ENCODE data around the gene DRC3.

DRC3 gene

DNA sequence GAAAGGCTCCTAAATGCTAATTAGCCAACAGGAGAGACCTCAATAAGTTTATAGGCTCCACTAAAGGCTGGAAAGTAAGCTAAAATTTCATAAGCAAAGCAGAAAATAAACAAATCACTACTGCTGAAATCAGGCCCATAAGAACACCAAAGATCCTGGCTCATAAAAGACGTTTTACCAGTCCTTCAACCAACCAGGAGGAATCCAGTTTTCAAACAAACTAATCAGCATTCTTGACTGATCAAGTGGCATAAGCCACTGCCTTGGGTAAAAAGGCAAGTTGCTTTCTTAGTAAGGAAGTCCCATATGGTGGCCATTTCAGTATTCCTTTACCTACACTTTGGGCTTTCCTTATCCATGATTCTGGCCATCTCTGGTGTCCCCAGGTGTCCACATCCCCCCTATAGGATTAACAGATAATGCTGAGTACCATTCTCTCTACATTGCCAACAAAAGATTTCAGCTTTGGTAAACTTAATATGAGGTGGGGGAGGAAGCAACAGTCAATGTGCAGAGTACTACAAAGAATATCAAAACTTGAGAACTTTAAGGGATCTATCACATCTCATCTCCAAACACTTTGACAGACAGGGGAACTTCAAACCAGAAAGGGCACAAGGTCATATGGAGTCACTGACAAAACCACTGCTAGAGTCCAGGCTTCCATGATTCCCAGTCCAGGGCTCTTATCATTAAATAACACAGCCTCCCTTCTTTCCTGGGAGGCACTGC, 1.8 kb upstream of the DRC3 start:
- DNase-seq: no peak

DNA sequence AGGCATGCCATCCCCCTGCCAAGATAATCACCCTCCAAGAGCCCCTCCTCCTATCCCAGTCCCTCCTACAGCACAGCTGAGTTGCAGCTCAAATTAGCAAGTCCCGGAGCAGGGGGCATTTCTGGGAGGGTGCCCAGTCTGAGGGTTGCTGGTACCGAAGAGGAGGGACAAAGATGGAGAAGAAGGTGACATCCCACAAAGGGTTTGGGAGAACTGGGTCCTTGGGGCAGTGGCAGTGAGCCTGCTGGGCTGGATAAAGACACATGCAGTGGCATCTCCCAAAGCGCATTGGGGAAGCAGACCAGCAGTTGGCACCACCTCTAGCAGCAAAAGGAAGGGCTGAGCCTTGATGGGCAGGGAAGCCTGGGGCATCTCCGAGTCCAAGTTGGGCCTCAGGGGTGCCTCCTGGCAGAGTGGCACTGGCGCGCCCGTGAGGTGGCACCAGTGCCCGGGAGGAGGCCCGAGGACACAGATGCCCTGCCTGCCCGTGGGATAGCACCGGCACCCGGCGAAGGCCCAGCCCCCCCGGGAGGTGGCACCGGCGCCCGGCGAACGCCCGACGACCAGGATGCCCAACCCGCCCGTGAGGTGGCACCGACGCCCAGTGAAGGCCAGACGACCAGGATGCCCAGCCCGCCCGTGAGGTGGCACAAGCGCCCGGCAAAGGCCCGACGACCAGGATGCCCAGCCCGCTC, 1.1 kb upstream of the DRC3 start:
- no peak for DNase-seq

DNA sequence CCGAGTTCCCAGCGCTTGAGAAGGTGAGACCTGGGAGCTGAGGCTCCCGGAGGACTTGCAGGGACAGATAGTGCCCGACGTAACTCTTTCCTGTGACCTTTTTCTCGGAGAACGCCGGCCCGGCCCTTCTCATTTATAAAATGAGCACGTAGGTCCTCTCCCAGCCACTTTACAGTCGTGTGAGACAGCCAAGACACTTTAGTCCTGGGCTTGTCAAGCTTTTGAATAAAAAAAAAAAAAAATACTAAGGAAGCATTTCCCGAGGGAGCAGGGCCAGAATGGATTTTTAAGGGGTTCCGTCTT, 241 bp downstream of the DRC3 start:
- DNase-seq: no peak

DNA sequence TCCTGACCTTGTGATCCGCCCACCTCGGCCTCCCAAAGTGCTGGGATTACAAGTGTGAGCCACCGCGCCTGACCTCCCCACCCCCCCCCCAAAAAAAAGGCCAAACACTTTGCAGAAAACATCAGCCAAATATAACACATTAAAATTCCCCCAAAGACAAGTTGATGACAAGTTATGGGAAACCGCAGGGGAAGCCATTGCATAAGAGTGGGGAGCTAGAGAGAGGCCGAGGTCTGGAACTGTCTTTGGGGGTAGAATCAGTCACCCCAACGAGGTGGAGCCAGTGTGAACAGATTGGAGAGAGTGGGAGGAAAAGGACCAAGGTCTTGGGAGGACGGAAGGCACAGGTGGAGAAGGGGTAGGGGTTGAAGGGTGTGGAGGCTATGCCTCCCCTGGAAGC, 2.8 kb downstream of the DRC3 start:
- no peak for DNase-seq

DNA sequence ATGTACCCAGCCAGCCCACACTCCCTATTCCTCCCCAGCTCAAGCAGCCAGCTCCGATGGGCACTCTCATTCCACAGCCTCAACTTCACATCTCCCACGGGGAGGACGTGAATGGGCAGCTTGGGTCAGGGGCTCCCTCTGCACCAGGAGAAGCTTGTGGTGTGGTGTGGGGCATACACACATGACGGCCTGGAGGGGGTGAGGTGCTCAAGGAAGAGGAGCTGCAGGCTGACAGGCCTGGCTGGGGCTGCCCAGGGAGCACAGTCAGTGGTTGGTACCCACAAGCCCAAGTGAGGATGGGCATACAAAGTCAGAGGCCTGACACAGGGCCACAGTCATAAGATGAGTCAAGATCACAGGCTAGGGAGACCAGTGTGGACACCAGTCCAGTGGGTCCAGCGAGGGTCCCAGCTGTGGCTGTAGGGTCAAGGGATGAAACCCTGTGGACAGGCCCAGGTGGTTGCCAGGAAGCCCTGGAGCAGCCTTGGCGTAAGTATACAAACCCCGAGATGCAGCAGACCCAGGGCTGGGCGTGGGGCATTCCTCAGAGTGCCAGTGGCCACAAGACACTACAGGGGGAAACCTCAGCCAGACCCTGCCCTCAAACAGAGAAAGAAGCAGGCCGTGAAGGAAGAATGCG, 4.4 kb downstream of the DRC3 start:
- no peak for DNase-seq

DNA sequence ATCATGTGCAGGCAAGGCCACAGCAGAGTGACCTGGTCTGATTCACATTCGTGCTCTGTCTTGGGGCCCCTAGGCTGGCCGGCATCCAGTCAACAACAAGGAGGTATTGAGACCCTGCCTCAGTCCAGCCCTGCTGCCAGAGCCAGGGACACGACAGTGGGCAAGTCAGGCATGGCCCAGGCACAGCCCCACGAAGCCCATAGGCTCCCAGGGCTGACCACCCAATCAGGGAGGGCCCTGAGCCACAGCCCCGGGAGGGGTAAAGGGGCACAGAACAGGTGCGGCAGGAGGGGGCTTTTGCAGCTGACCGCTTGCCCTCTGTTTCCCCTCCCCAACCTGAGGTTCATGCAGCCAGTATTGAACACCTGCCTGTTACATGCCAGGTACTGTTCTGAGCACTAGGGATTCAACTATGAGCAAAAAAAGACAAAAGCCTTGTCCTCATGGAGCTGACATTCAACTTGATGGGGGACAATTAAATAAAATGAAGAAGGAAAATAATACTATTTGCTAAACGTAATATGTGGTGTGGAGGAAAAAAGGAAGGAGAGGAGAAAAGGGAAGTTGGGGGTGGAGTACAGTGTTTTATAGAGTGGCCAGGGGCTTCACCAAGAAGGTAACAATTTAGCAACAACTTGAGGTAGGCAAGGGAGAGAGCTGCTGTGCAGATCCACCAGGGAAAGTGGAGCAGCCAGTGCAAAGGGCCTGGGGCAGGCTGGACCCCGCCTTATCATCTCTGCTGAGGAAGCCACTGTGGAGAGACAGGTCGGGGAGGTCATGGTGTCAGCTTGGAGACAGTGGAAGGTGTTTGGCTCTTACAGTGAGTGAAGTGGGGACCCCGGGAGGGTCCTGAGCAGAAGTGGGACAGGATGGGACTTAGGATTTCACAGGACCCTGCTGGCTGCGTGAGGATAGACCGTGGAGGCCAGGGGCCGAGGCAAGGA, 6.1 kb downstream of the DRC3 start:
- no peak for DNase-seq

DNA sequence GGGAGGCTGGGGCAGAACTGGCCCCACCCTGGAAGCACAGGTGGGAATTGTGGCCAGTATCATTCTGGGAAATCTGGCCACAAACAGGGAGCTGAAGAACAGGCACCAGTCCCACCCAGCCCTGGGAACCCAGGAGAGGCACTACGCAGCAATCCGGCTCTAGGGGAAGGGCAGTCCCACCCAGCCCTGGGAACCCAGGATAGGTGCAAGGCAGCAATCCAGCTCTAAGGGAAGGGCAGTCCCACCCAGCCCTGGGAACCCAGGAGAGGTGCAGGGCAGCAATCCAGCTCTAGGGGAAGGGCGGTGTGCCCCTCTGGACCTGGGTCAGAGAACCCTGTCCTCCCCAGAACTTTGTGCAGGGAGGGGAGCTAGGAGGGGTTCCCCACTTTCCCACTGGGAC, 7.1 kb downstream of the DRC3 start:
- no peak for DNase-seq

DNA sequence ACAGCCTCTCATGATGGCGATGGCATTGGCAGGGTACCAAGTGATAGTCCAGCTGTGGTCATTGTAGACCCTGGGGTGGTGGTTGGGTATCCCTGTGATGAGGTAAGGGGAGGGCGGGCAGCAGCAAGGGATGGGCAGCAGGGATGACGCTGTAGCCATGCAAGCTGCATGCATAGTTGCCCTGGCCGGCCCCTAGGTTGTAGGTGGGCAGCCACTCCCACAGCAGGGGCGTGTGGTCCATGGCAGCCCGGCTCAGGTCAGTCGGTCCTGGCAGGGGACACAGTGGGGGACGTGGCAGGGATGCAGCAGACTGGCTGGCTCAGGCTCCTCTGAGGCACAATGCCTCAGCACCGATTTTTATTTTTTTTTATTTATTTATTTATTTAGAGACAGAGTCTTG, 8.7 kb downstream of the DRC3 start:
- no peak for DNase-seq

DNA sequence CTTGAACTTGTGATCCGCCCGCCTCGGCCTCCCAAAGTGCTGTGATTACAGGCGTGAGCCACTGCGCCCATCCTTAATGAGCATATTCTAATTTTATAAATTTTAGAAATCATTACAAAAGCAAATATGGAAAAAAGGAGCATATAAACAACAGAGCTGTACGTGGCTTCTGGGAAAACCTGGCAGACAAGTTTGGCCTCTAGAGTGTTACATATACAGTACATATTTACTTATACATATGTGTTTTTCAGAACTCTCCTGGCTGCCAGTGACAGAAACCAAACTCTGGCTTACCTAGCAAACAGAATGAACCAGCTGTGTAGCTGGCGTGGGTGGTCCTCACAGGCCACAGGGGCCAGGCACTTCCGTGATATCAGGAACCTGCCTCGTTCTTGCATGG, 10.1 kb downstream of the DRC3 start:
- no peak for DNase-seq

DNA sequence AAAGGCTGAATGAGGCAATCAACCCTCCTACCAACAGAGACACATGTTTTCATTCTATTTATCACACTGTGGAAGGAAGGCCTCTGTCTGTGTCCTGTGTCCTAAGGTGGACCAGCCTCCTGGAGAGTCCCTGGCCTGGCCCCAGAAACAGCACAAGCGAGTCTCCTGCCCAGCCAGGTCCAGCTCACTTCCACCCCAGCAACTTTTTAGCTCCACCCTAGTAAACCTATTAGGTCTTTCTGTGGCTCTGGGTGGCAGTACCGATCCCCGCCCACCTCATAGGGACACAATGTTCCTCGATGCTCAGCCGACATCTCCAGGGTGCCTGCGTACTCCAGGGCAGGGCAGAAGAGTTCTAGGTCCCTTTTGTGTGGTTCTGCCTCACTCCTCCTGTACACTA, 10.7 kb downstream of the DRC3 start:
- no peak for DNase-seq

DNA sequence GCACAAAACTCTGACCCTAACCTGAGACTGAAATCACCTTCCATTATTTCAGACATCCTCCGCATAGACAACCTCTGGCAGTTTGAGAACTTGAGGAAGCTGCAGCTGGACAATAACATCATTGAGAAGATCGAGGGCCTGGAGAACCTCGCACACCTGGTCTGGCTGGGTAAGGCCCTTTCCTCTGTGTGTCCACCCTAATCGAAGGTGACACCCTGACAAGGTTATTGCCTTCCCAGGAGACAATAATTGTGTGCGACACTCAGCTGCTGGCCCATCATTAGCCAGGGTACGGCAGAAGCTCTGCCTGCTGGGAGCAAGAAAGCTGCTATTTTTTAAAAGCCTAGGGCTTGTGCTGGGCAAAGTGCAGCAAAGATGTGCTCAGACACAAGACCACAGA, 11.1 kb downstream of the DRC3 start:
- DNase-seq: no peak

DNA sequence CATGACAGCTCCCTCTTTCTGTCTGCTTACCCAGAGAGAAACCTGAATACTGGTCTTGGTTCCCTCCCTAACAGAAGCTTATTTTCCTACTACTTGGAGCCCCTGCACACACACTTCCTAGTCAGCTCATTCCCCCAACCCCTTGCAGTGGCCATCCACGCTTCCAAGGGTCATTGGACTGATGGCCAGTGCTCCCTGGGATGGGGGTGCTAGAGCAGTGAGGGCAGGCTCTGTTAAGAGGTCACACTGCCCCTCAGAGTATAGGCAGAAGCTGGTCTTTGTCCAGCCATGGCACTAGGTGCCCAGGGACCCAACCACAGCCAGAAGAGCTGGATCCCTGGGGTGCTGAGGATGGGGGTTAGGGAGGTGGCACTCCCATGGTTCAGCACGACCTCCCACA, 12.5 kb downstream of the DRC3 start:
- DNase-seq: no peak

DNA sequence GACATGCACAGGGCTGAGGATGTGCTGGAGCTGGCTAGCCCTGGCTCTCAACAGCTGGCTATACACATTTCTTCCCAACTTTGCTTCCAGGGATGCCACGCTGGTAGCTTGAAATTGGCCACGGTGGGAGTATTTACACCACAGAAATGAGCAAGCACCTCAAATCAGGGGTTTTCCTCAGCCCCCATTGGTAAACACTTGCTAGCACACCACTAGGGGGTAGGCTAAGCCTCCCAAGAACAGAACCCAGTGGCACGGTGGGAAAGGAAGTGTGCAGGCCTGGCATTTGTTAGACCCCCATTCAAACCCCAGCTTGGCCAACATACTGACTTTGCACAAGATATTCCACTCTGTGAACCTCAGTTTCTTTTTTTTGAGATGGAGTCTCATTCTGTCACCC, 12.9 kb downstream of the DRC3 start:
- DNase-seq: no peak

DNA sequence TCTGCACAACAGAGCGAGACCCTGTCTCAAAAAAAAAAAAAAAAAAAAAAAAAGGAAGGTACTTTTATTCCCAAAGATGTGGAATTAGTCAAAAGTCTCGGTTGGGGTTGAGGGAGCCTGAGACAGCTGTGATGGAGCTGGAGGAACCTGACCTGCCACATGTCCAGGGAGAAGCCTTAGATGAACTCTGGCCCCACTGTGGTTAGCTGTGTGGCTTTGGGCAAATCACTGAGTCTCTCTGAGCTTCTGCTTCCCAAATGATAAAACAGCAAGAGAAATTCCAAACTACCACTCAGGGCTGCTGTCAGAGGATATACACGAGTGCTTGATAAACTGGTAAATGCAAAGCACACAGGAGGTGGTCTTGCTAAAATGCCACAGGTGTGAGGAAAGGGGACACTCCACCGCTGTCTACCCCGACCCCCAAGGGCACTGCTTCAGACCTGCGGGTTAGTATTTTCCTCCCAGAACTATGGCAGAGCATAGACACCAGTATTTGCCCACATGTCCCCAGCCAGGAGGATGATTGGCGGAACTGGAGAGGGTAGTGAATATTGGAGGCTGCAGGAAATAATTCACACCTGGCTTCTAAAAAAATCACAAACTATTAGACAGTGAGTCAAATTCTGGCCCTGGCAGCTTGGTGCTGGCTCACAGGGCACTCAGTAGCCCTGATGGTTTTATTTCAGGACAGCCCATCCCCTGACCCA, 14.7 kb downstream of the DRC3 start:
- no peak for DNase-seq

DNA sequence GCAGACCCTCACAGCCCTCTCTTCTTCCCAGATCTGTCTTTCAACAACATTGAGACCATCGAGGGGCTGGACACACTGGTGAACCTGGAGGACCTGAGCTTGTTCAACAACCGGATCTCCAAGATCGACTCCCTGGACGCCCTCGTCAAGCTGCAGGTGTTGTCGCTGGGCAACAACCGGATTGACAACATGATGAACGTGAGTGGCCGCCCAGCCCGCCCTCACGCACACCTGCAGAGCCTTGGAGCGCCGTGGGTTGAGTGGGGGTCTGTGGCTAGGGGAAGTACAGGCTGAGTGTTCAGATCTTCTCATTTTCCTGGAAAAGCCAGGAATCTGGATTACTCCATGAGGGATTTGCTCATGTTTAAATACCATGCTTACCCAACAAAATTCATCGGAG, 15.2 kb downstream of the DRC3 start:
- DNase-seq: no peak

DNA sequence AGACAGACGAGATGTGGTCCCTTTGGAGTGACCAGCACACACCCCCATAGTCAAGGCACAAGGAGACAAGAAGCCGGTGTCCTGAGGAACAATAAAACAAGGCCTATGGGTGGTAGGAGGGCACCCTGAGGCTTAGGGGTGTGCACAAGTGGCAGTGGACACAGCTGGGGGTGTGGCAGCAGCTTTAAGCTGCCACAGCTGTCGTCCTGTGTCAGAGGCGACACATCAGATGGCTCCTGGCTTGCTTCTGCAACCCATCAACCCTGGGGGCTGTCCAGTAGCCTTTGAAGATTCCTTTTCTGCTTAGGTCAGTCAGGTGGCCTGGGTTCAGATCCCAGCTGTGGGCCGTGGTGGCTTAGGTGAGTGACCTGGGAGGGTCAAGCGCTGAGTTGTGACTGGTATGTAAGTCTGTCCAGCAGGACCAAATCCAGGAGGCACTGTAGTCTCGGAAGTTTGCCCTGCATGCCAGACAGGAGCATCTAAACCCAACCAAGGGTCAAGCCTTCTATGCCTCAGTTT, 15.8 kb downstream of the DRC3 start:
- no peak for DNase-seq

DNA sequence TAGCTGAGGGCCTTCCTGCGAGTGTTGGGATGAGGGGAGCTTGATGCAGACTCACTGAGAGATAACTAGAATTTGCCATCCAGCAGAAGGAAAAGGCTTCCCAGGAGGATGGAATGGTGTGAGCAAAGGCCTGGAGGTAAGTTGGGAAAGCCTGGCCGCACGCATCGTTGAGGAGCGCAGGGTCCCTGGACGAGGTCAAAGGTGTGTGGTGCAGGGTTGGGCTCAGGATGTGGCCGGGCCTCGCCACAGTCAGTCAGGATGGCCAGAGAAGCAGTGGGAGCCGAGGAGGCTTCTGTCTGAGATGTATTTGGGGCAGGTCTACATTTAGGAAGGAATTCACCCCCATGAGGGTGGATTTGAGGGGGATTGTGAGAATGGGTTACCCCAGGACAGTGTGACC, 16.4 kb downstream of the DRC3 start:
- no peak for DNase-seq

DNA sequence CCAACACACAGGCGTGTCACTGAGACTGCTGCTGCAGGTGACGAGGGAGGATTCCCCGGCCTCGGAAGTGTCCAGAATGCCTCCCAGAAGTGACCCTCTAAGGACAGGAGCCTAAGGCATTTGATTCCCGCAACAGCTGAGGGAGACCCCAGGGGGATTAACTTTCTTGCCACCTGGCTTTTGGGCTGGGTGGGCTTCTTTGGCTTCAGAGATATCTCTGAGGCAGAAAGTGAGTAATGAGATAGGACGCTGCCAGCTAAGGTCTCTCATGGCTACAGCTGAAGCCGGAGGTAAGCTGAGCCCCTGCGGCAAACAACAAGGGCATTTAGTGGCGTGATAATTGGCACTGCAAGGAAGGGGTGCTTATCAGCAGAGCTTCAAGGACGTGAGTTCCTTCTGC, 17.0 kb downstream of the DRC3 start:
- DNase-seq: no peak

DNA sequence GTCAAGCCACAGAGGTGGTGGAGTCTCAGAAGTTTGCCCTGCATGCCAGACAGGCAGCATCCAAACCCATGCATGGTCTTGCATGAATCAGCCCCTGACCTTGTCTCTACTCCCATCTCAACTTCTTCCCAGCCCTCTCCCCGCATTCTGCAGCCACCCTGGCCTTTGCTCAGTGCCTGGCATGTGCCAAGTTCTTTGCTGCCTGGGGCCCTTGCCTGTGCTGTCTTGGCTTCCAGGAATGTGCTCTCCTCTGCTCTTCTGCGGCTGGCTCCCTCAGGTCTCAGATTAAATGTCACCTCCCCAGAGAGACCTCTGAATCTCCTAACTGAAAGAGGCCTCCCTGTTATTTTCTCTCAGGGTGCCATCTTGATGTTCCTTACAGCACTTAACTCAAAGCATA, 17.6 kb downstream of the DRC3 start:
- DNase-seq: no peak

DNA sequence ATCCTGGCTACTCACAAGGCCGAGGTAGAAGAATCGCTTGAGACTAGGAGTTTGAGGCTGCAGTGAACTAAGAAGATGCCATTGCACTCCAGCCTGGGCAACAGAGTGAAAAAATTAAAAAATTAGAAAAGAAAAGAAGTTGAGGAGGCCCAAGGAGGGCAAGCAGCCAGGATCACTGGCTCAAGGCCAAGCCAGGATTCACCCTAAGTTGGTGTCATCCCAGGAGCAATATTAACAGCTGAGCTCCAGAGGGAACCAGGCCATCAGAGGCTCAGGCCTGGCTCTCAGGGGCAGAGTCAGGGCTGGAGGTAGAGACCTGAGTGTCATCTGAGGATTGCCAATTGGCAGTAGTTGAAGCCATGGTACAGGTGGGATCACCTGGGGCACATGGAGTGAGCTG, 20.7 kb downstream of the DRC3 start:
- DNase-seq: peak; percentile 10

DNA sequence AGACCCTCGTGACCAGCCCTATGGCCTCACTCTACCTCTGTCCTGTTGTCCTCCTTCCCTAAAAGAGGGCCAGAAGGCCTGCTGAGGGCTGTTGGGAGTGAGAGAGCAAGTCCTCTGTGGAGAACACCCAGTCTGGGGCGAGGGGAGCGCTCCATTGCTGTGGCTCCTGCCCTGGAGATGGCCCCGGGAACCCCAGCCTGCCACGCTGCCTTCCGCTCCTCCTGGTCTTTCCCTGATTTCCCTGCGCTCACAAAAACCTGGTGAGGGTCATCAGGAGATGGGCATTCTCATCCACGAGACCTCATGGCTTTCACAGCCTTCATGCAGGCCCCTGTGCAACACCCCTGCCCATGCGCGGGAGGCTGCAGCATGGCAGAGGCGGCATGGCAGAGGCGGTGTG, 21.2 kb downstream of the DRC3 start:
- no peak for DNase-seq

DNA sequence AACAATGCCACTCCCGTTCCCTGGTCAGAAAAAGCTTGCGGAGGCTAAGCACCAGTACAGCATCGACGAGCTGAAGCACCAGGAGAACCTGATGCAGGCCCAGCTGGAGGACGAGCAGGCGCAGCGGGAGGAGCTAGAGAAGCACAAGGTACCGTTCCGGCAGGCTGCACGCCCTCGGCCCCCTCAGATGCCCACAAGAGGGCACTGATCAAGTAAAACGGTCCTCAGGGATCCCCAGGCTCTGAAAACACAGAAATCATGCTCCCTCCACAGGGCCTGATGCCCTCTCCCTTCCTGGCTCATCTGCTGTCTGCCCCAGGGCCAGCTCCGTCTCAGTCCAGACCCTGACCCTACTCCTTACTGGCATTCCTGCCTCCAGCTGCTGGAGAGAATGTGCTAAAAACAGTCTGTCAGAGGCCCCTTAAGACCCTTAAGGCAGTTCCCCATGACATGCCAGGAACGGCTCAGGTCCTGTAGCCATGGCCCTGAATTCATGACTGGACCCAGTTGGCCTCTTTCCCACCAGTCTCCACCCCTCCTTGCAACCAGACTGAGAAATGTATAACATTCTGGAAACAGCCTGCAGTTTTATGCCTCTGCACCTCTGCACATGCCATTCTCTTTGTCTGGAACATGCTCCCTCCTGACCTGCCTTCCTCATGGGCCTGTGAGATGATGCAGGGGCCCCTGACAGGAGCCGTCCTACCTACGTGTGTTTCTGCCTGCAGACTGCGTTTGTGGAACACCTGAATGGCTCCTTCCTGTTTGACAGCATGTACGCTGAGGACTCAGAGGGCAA, 21.8 kb downstream of the DRC3 start:
- peak; percentile 15 for DNase-seq
